Loucy (cell line): ENCODE results near the gene NHLRC4.

Experiments used
- H2AFZ ChIP-seq: fragments of 200-600 bp; sonication (generic); 2 replicates; pipeline ENCODE4 v1.6.0; 2016; ENCODE audit warnings: antibody characterized with exemption, mild to moderate bottlenecking, low read length, moderate library complexity
- H3F3A ChIP-seq: fragments of 200-600 bp; 2 replicates; pipeline ENCODE4 v1.6.0; 2016; ENCODE audit warnings: antibody characterized with exemption, low read depth, mild to moderate bottlenecking
- H3K27me3 ChIP-seq: fragments of 200-600 bp; sonication (generic); 2 replicates; pipeline ENCODE4 v1.6.1; 2014; ENCODE audit warnings: low read length, mild to moderate bottlenecking; ENCODE audit not compliant: insufficient read depth, poor library complexity, severe bottlenecking
- H3K36me3 ChIP-seq: fragments of 200-600 bp; sonication (generic); 2 replicates; pipeline ENCODE4 v1.6.1; 2016; ENCODE audit warnings: low read length; ENCODE audit not compliant: insufficient read depth
- H3K4me1 ChIP-seq: fragments of 200-600 bp; sonication (generic); 2 replicates; pipeline ENCODE4 v1.5.1; 2014; ENCODE audit warnings: low read length, mild to moderate bottlenecking; ENCODE audit not compliant: insufficient read depth, poor library complexity, severe bottlenecking
- H3K4me2 ChIP-seq: fragments of 200-600 bp; sonication (generic); 2 replicates; pipeline ENCODE4 v1.6.0; 2014; ENCODE audit warnings: antibody characterized with exemption, low read length, low read depth, mild to moderate bottlenecking; ENCODE audit not compliant: poor library complexity, severe bottlenecking
- H3K4me3 ChIP-seq: fragments of 200-600 bp; sonication (generic); 2 replicates; pipeline ENCODE4 v1.5.1; 2014; ENCODE audit warnings: low read length, mild to moderate bottlenecking, mixed read lengths; ENCODE audit not compliant: poor library complexity, severe bottlenecking
- H3K79me2 ChIP-seq: fragments of 200-600 bp; sonication (generic); 2 replicates; pipeline ENCODE4 v1.6.1; 2014; ENCODE audit warnings: low read length; ENCODE audit not compliant: insufficient read depth
- H3K9ac ChIP-seq: fragments of 200-600 bp; sonication (generic); 2 replicates; pipeline ENCODE4 v1.6.0; 2014; ENCODE audit warnings: mild to moderate bottlenecking, low read depth, low read length, moderate library complexity; ENCODE audit not compliant: poor library complexity, severe bottlenecking
- H3K9me2 ChIP-seq: fragments of 200-600 bp; sonication (generic); replicated peaks from 2 replicates; pipeline ENCODE4 v1.6.1; 2016; ENCODE audit warnings: low read depth, low read length, mixed read lengths
- H3K9me3 ChIP-seq: fragments of 200-600 bp; sonication (generic); 2 replicates; pipeline ENCODE4 v1.6.1; 2014; ENCODE audit warnings: mild to moderate bottlenecking, antibody characterized with exemption, low read length, low read depth; ENCODE audit not compliant: insufficient read depth
- H4K20me1 ChIP-seq: fragments of 200-600 bp; sonication (generic); 2 replicates; pipeline ENCODE4 v1.6.0; 2014; ENCODE audit warnings: antibody characterized with exemption, low read length, mild to moderate bottlenecking; ENCODE audit not compliant: insufficient read depth, poor library complexity, severe bottlenecking
- CTCF ChIP-seq: fragments of 200-600 bp; sonication (generic); conservative IDR thresholded peaks from 2 replicates; pipeline ENCODE4 v1.5.1; 2014; ENCODE audit warnings: mild to moderate bottlenecking, antibody characterized with exemption, low read length
- EZH2phosphoT487 ChIP-seq: fragments of 200-600 bp; IDR thresholded peaks from 2 replicates; pipeline ENCODE4 v1.6.1; 2018; ENCODE audit warnings: antibody characterized with exemption, mild to moderate bottlenecking, moderate library complexity, borderline replicate concordance

Gene NHLRC4

GRCh38 chr16:522320-523096 is 44.3 kb upstream of the NHLRC4 start:
- Histone ChIP-seq H3F3A (no peaks in the 10 kb centered on the region), H3K4me2 (no peak overlapping the region), H3K4me1 (peaks cover 5% of the 10 kb centered on the region), H3K4me3 (no peak overlapping the region), H4K20me1 (no peaks in the 10 kb centered on the region), H3K36me3 (no peaks in the 10 kb centered on the region), H3K79me2 (peaks cover 3% of the 10 kb centered on the region; the same call in 1 of the 2 replicates), H3K9me3 (no peaks in the 10 kb centered on the region), H3K9ac (no peak overlapping the region), H3K27me3 (no peaks in the 10 kb centered on the region), H3K9me2 (no peaks in the 10 kb centered on the region), H2AFZ (no peak overlapping the region)
- no peak for TF ChIP-seq CTCF
- no peak for TF ChIP-seq EZH2phosphoT487

GRCh38 chr16:523097-523741 is 43.6 kb upstream of the NHLRC4 start:
- H3K27me3 ChIP-seq, result no peaks in the 10 kb centered on the region
- H3K36me3 ChIP-seq, result no peaks in the 10 kb centered on the region
- H3K4me3 ChIP-seq, result no peak overlapping the region
- H3K9me3 ChIP-seq, result no peaks in the 10 kb centered on the region
- peaks cover 4% of the 10 kb centered on the region; the same call in 1 of the 2 replicates for H3K79me2 ChIP-seq
- no peak overlapping the region for H3K9ac ChIP-seq
- no peaks in the 10 kb centered on the region for H4K20me1 ChIP-seq
- peaks cover 5% of the 10 kb centered on the region for H3K4me1 ChIP-seq
- no peak overlapping the region for H3K4me2 ChIP-seq
- H3K9me2 ChIP-seq, result no peaks in the 10 kb centered on the region
- no peak for TF ChIP-seq EZH2phosphoT487
- no peak for TF ChIP-seq CTCF
- H2AFZ ChIP-seq, result no peak overlapping the region
- H3F3A ChIP-seq, result no peaks in the 10 kb centered on the region

DNA sequence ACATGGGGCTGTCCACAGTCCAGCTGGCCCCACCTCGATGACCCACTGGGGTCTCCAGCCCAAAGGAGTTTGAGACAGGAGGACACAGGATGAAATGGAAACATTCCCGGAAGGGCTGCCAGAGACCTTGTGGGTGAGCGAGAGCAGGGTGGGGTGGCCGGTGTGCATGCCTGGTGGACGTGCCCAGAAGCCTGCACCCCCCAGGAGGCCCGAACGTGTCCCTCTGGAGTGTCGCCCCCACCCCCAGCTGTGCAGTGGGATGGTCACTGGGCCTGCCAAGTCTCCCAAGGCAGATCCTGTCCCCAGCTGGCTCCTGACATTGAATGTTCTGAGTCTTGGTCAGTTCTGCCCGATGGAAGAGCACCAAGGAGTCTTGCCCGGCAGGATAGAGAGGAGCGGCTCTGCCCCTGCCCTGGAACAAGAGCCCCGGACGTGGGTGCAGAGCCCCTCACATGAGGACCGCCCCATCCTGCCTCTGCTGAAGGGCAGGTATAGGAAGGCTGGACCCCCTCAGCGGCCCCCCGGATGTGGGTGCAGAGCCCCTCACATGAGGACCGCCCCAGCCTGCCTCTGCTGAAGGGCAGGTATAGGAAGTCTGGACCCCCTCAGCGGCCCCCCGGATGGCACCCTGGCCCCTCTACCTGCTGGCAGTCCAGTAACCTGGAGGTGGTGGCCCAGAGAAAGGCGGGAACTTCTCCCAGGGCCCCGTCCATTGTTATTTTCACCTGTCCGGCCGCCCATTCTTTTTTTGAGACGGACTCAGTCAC is 42.3 kb upstream of the NHLRC4 start:
- no peak for TF ChIP-seq EZH2phosphoT487
- TF ChIP-seq CTCF, result no peak
- Histone ChIP-seq H4K20me1 (peaks cover 3% of the 10 kb centered on the region), H3K4me2 (no peak overlapping the region), H3K9me3 (no peaks in the 10 kb centered on the region), H3K9ac (no peak overlapping the region), H2AFZ (no peak overlapping the region), H3K27me3 (no peaks in the 10 kb centered on the region), H3K79me2 (peaks cover 17% of the 10 kb centered on the region), H3K4me3 (no peak overlapping the region), H3K4me1 (peaks cover 8% of the 10 kb centered on the region), H3K36me3 (no peaks in the 10 kb centered on the region), H3F3A (no peaks in the 10 kb centered on the region), H3K9me2 (no peaks in the 10 kb centered on the region)
